ENCODE results near the gene PAIP2B. TPM values are rescaled to one million over a fixed set of nuclear protein-coding genes. Genes with fewer than 3 reads are reported as not detected.

PAIP2B gene
- total and polyA plus RNA-seq, 2 of the 13 experiments (the other 11 are each of a cell fraction or from before 2014, with no cell fraction given) = 0.16 to 0.29 TPM

GRCh38 chr2:71166812-71167211, 60.1 kb downstream of the PAIP2B start (continued):
- TF ChIP-seq FUBP1 (CRISPR knock-in tag; IDR thresholded peaks at IDR 0.05; ENCODE audit: borderline replicate concordance) (no peak), ZNF432 (CRISPR knock-in tag; IDR thresholded peaks at IDR 0.05; ENCODE audit: borderline replicate concordance) (no peak), ZNF3 (CRISPR knock-in tag; IDR thresholded peaks at IDR 0.05) (no peak), ZNF337 (CRISPR knock-in tag; IDR thresholded peaks at IDR 0.05; ENCODE audit: borderline replicate concordance, low read depth) (no peak), CENPX (CRISPR knock-in tag; IDR thresholded peaks at IDR 0.05) (no peak), MAZ (IDR thresholded peaks at IDR 0.05; ENCODE audit: borderline replicate concordance, low read depth, low read length) (no peak), MAZ (CRISPR knock-in tag; IDR thresholded peaks at IDR 0.05; ENCODE audit: low read depth) (no peak), ZNF572 (CRISPR knock-in tag; IDR thresholded peaks at IDR 0.05) (no peak), DNMT1 (CRISPR knock-in tag; IDR thresholded peaks at IDR 0.05) (no peak), SP2 (CRISPR knock-in tag; IDR thresholded peaks at IDR 0.05) (no peak), ZNF639 (CRISPR knock-in tag; conservative IDR thresholded peaks at IDR 0.05) (no peak), ARNT2 (CRISPR knock-in tag; IDR thresholded peaks at IDR 0.05; ENCODE audit: low read depth) (no peak)
- TF ChIP-seq, protein P1, sequence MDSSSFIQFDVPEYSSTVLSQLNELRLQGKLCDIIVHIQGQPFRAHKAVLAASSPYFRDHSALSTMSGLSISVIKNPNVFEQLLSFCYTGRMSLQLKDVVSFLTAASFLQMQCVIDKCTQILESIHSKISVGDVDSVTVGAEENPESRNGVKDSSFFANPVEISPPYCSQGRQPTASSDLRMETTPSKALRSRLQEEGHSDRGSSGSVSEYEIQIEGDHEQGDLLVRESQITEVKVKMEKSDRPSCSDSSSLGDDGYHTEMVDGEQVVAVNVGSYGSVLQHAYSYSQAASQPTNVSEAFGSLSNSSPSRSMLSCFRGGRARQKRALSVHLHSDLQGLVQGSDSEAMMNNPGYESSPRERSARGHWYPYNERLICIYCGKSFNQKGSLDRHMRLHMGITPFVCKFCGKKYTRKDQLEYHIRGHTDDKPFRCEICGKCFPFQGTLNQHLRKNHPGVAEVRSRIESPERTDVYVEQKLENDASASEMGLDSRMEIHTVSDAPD (CRISPR knock-in tag; IDR thresholded peaks at IDR 0.05) = no peak
- TF ChIP-seq, protein P2, sequence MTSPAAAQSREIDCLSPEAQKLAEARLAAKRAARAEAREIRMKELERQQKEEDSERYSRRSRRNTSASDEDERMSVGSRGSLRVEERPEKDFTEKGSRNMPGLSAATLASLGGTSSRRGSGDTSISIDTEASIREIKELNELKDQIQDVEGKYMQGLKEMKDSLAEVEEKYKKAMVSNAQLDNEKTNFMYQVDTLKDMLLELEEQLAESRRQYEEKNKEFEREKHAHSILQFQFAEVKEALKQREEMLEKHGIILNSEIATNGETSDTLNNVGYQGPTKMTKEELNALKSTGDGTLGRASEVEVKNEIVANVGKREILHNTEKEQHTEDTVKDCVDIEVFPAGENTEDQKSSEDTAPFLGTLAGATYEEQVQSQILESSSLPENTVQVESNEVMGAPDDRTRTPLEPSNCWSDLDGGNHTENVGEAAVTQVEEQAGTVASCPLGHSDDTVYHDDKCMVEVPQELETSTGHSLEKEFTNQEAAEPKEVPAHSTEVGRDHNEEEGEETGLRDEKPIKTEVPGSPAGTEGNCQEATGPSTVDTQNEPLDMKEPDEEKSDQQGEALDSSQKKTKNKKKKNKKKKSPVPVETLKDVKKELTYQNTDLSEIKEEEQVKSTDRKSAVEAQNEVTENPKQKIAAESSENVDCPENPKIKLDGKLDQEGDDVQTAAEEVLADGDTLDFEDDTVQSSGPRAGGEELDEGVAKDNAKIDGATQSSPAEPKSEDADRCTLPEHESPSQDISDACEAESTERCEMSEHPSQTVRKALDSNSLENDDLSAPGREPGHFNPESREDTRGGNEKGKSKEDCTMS (CRISPR knock-in tag; conservative IDR thresholded peaks at IDR 0.05) = no peak
